Measurements from ENCODE around the gene MACROD2.
"Not testable (repeated sequence)": the region's sequence is repeated elsewhere in the genome, so short reads cannot be mapped to it uniquely, and the experiment has no call there.

MACROD2 gene

DNA sequence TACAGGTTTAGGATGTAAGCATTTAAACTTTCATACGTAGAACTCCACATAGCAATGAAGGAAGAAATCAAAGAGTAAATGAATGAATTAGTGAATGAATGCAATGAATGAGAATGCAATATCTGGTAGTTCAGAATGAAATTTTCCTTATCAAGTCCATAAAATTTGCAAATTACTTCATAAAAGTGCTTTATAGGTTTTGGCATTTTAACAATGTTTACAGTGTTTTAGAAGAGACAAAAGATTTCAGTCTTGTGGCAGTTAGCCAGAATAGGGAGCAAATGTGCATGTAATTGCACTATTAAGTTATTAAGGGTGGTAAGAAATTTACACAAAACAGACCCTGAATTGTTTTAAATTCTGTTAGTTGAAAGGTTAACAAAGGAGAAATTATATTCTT, 1081.5 kb downstream of the MACROD2 start:
- no peak for DNase-seq

DNA sequence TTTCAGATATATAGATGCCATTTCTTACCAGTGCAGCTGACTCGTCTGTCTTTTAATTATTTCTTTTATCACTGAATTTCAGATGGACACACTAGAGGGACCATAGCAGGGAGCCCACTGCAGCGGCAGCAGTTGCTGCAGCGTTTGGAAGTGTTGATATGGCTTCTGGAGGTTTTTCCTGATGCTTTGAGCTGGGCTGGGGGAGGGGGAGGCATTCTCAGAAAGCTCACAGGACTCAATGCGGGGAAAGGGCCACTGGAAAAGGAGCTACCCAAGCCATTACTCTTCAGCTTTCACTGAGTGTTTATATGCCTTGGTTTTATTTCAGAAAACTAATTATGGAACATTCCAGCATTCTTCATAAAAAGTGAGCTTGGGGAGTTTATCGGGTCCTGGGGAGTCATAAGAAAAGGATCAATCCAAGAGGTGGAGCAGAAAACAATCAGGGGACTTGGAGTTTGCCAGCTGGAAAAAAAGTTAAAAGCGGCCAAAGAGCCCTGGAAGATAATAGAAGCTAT, 1082.5 kb downstream of the MACROD2 start:
- no peak for DNase-seq

DNA sequence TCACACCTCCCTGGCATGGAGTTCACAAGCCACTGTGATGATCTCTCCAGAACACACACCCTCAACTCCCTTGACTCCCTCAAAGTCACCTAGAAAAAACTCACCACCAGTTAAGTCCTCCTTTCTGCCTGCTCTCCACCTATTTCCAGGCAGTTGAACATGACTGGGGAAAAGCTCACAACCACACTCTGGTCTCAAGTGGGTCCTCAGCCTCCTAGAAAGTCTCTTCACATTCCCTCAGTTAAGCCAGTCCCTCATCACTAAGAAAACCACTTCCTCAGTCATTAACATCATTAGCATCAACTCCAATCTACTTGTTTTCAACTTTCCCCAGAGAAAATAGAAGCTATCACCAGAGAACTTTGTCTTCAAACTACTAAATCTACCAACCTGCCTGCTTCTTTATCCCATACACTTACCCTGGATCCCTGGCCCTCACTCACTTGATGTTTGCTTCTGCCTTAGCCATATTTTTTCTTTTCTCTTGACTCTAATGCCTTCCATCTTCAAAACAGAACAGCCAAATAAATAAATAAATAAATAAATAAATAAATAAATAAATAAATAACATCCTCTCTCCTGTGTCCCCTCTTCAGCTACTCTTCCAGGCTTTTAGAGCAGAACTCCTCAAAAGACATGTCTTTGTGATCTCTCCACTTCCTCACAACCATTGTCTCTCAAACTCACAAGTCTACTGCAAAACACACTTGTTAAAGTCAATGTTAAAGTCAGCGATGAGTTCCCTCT, 1084.5 kb downstream of the MACROD2 start:
- no peak for DNase-seq

DNA sequence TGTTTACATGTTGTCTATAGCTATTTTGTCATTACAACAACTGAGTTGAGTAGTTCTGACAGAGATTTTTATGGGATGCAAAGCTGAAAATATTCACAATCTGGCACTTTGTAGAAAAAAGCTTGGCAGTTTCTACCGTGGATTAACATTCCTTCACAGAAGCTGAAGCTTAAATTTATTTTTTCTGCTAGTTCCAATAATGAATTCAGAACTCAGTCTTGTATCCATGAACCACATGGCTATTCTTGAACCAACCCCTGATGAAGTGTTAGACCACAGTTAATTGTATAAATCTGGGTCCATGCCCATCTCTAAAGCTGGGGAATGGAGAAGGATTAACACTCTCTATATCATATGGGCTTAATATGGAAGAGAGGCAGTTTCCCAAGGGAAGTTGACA, 1085.9 kb downstream of the MACROD2 start:
- no peak for DNase-seq

DNA sequence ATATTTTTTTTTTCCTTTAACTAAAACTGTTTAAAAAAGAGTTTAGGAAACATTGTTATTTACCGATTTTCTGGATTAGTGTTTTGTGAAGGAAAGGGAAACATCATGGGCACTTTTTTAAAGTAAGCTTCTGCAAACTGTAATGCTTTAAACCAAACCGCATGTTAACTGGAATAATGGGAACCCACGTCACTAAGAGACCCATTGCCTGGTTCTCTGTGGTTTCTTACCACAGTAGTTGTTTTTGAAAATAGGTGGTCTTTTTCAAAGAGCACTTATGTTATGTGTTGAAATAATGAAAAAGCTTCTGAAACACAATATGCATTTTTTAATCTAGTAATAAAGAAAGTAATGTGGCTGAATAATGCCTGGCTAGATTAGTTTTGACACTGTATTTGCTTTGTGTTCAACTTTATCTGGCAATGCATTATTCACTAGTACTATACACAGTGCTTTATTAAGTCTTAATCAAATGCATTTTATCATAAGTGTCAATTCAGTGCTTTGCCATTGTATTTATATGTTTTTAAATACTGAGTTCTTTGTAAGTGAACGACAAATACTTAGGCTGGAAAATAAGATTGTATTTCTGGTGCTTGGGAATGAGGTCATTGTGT, 1096.2 kb downstream of the MACROD2 start:
- no peak for DNase-seq

GRCh38 chr20:15098351-15098750, 1103.0 kb downstream of the MACROD2 start:
- DNase-seq, result no peak

- DNase-seq, result no peak
Measured at GRCh38 chr20:15099130-15099529, 1103.8 kb downstream of the MACROD2 start.

DNA sequence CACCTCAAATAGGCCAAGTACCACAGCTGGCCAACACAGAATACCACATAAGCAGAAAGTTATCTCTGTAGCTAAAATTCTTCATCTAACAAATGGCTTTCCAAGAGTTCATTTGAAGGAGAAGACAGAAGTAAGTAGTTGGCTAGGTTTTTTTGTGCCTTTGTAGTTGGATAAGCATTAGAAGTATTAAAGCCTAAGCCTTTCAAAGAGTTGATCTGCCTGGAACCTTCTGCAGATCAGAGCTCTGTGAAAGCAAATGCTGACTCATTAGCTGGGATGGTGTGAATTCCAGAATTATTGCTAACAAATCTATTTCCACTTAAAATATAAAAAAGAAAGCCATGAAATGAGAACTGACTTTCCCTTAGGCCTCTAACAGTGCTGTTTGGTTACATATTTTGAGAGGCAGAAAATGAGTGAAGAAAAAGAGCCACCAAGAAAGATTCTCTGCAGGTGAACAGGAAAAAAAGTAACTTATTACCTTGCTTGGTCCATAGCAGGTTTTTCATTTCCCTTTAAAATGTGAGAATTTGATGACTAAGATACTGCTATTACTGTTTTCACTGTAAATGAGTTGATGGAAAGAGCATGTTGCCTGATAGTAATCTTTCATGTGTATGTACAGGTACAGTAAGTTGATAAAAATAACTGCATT, 1105.3 kb downstream of the MACROD2 start:
- no peak for DNase-seq

GRCh38 chr20:15107931-15108330, 1112.6 kb downstream of the MACROD2 start:
- no peak for DNase-seq

- no peak for DNase-seq
Measured at GRCh38 chr20:15109494-15109893, 1114.2 kb downstream of the MACROD2 start.

- no peak for DNase-seq
Measured at GRCh38 chr20:15111654-15112053, 1116.3 kb downstream of the MACROD2 start.

DNA sequence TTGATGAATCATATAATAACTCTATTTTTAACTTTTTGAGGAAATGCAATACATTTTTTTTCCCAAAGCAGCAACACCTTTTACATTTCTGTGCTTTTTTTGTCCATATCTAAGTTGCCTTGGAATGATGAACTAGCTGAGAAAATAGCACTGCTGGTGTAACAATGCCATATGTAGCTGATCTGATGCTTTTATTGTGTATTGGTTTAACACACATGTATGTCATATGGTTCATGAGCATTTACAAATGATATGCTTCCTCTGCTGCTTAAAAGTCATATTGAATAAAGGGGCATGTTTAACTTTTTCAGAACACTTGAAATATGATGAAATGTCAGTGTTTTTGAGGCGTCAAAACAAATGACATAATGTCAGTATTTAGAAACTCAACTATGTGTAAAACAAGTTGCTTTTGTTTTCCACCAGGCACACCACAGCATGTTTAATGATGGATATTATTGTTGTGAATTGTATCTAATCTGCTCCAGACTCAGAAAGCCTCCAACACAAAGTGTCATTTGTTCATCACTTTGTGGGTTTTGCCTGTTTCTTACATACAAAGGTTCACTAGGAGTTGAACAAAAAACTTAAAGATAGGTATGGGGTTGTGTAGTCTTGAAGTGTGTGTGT, 1117.9 kb downstream of the MACROD2 start:
- DNase-seq, result no peak

DNA sequence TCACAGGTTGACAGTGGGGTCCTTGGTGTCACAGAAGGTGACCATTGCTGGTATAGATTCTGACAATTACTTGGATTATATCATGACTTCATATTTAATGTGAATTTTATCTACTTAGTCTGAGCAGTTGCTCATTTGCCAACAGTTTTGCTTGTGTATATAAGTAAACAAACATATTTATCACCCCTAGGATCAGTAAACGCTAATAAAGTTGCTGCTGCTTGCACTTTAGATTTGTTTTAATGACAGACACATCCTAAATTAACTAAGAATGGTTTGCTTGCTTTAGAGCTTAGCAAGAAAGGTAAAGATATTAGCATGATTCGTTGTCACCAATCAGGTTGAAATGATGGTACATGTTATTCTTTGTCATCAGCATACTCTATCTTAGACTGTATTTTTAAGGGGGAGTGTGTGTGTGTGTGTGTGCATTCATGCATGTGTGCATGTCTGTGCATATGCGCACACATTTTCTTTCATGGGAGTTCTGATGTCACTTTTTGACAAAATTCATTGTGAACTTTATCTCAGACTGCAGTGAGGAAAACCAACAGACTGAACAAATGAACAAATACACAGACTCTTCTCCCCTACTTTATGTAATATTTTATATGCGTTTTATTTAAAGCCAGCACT, 1124.7 kb downstream of the MACROD2 start:
- DNase-seq, result no peak

DNA sequence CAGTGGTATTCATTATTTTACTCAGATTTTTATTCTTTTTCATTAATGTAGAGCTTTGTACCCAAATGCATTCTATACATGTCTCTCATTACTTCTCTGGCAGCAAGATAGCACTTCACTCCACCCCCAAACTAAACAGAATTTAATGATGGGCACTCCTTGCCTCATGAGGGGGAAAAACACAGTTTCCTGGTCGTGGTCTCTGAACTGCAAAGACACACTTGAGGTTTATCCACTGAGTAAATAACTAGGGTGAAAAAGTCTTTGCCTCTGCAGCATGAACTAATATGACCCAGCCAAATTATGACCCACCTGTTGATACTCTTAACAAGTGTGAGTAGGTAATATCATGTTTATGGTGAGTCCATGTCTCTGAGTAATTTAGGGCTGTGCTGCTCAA, 1127.3 kb downstream of the MACROD2 start:
- no peak for DNase-seq

GRCh38 chr20:15131176-15131575, 1135.9 kb downstream of the MACROD2 start:
- no peak for DNase-seq

DNA sequence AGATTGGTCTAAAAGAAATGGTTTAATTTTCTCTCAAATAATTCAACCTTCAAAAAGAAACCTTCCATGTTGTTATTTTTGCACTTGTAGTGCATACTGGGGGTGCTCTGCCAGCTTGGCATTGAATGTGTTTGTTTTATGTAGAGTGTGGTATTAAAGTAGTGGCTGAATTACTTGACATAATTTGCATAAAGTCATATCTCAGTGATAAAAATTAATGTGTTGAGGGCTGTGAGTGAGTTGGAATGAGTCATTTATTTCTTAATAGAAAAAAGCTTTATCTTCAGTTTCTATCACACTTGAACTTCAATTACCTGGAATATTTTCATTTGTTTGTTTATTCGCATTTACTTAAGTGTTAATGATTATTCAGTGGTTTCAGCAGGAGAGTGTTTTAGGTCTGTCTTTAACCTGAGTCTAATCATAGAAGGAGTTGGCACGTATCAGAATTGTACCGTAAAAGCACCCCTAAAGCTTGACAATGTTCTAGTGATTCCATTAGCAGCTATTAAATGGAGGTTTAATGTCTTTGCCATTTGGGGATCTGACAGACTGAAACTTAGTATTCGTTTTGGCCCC, 1143.3 kb downstream of the MACROD2 start:
- no peak for DNase-seq

DNA sequence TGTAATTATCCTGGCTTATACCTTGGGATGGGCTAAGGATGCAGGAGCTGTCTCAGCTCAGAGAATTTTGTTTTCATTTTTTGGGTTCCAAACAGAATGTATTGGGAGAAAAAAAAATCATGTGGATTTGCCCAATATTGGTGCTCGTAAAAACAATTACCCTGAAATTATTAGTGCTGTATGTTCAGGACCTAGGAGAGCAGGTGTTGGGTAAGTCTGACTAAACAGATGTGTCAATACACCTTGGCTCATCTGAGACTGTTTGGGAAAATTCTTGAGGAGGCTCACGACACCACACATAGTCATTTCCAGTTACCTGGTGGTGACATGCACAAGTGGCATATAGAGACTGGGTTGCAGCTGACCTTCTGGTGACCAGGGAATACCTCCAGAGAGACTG, 1144.2 kb downstream of the MACROD2 start:
- DNase-seq, result no peak

- no peak for DNase-seq
Measured at GRCh38 chr20:15140286-15140685, 1145.0 kb downstream of the MACROD2 start.

GRCh38 chr20:15140940-15141339, 1145.6 kb downstream of the MACROD2 start:
- DNase-seq, result not testable (repeated sequence)

DNA sequence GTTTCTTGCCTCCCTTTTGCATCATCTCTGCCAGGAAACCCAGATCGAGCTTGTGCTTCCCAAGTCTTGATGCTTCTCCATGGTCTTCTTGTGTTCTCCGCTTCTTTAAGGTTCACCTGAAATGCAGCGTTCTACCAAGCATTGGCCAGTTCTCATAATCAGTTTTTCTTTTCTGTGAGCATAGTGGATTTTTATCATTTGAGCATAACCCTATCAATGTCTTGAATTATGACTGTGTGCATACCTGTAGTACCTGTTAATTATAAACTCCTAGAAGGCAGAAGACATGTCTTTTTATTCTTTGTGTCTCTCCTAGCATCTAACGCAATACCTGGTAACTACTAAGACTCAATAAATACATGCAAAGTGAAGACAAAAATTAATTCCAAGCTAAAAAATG, 1146.5 kb downstream of the MACROD2 start:
- no peak for DNase-seq

- no peak for DNase-seq
Measured at GRCh38 chr20:15143478-15143877, 1148.2 kb downstream of the MACROD2 start.

DNA sequence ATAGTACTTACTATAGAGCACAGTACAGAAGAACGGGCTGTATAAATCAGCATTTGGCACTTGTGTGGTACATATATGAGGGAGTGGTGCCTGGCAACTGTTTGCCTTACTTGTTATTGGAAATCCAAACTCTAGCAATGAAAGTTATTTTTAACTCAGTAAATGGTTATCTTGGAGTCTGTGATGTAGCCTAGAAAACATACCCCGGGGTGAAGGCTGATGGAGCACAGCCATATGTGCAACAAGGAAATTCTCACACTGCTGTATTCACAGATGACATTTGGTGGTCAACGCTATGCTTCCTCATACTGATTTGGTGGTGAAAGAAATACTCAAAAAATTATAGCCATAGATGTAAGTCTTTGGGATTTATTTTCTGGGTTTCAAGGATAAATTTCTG, 1149.6 kb downstream of the MACROD2 start:
- DNase-seq, result no peak

- no peak for DNase-seq
Measured at GRCh38 chr20:15146948-15147347, 1151.6 kb downstream of the MACROD2 start.

Data from effector CD8-positive, alpha-beta T cell (primary cell).